MM.1S (cell line): Measurements from ENCODE around the gene LYPD3.

Experiments
- DNase-seq: peaks from one replicate; pipeline ENCODE4 v3.0.0-alpha.2; 2015
- H2AFZ ChIP-seq: fragments of 300-600 bp; sonication (generic); 2 replicates; pipeline ENCODE4 v1.6.0; 2016; ENCODE audit warnings: antibody characterized with exemption, low read length
- H3F3A ChIP-seq: fragments of 300-600 bp; sonication (generic); 2 replicates; pipeline ENCODE4 v1.6.1; 2016; ENCODE audit warnings: mild to moderate bottlenecking, antibody characterized with exemption, low read length, moderate library complexity, mixed read lengths; ENCODE audit not compliant: insufficient read depth
- H3K27ac ChIP-seq: fragments of 300-600 bp; sonication (generic); 2 replicates; pipeline ENCODE4 v1.5.1; 2016; ENCODE audit warnings: mild to moderate bottlenecking, low read length
- H3K27me3 ChIP-seq: fragments of 300-600 bp; sonication (generic); replicated peaks from 2 replicates; pipeline ENCODE4 v1.6.0; 2016; ENCODE audit warnings: low read length; ENCODE audit not compliant: insufficient read depth
- H3K36me3 ChIP-seq: fragments of 300-600 bp; sonication (generic); replicated peaks from 2 replicates; pipeline ENCODE4 v1.6.1; 2016; ENCODE audit warnings: mild to moderate bottlenecking, low read length, mixed read lengths; ENCODE audit not compliant: insufficient read depth
- H3K4me1 ChIP-seq: fragments of 300-600 bp; sonication (generic); 2 replicates; pipeline ENCODE4 v1.6.1; 2016; ENCODE audit warnings: low read length, mixed read lengths
- H3K4me2 ChIP-seq: fragments of 300-600 bp; sonication (generic); 2 replicates; pipeline ENCODE4 v1.6.0; 2016; ENCODE audit warnings: low read depth, low read length
- H3K4me3 ChIP-seq: fragments of 300-600 bp; sonication (generic); 2 replicates; pipeline ENCODE4 v1.5.1; 2016; ENCODE audit warnings: low read length, mixed read lengths
- H3K79me2 ChIP-seq: fragments of 300-600 bp; sonication (generic); 2 replicates; pipeline ENCODE4 v1.6.1; 2016; ENCODE audit warnings: mixed run types, low read length, mixed read lengths
- H3K9ac ChIP-seq: fragments of 300-600 bp; sonication (generic); 2 replicates; pipeline ENCODE4 v1.6.1; 2016; ENCODE audit warnings: low read length, mixed read lengths
- H3K9me2 ChIP-seq: fragments of 300-600 bp; sonication (generic); replicated peaks from 2 replicates; pipeline ENCODE4 v1.6.1; 2016; ENCODE audit warnings: mild to moderate bottlenecking, low read length, mixed read lengths; ENCODE audit not compliant: insufficient read depth
- H3K9me3 ChIP-seq: fragments of 300-600 bp; sonication (generic); replicated peaks from 2 replicates; pipeline ENCODE4 v1.6.1; 2016; ENCODE audit warnings: mild to moderate bottlenecking, low read length, mixed read lengths; ENCODE audit not compliant: insufficient read depth
- H4K20me1 ChIP-seq: fragments of 300-600 bp; sonication (generic); 2 replicates; pipeline ENCODE4 v1.6.1; 2016; ENCODE audit warnings: mild to moderate bottlenecking, low read length, moderate library complexity, mixed read lengths; ENCODE audit not compliant: insufficient read depth
- EZH2 ChIP-seq: fragments of 300-600 bp; sonication (generic); optimal IDR thresholded peaks from 2 replicates; pipeline ENCODE3; 2017; ENCODE audit warnings: low read depth, mild to moderate bottlenecking, antibody characterized with exemption, low read length, mixed read lengths
- EZH2phosphoT487 ChIP-seq: fragments of 300-600 bp; sonication (generic); IDR thresholded peaks from 2 replicates; pipeline ENCODE4 v1.6.1; 2018; ENCODE audit warnings: antibody characterized with exemption, low read length
- TF ChIP-seq, protein P1 (sequence below): fragments of 300-600 bp; sonication (generic); IDR thresholded peaks from 2 replicates; pipeline ENCODE4 v1.5.1; 2016; ENCODE audit warnings: antibody characterized with exemption, low read length, mixed read lengths

LYPD3 gene

DNA sequence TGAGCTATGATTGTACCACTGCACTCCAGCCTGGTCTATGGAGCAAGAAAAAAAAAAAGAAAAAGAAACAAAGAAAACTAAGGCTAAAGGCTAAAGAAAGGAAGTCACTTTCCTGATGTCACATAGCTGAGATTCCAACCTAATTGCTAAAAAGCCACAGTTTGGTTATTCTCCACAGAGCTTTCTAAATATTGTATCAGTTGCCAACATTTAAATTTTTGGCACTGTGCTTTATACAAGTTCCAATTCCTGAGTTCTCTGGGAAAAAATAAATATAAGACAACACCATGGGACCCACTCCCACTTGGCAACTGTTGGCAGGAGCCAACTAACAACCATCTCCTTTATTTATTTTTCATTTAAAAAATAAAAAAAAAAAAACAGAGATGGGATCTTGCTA is 11.2 kb upstream of the LYPD3 start:
- no peak overlapping the region for H3K27ac ChIP-seq
- TF ChIP-seq, protein P1, sequence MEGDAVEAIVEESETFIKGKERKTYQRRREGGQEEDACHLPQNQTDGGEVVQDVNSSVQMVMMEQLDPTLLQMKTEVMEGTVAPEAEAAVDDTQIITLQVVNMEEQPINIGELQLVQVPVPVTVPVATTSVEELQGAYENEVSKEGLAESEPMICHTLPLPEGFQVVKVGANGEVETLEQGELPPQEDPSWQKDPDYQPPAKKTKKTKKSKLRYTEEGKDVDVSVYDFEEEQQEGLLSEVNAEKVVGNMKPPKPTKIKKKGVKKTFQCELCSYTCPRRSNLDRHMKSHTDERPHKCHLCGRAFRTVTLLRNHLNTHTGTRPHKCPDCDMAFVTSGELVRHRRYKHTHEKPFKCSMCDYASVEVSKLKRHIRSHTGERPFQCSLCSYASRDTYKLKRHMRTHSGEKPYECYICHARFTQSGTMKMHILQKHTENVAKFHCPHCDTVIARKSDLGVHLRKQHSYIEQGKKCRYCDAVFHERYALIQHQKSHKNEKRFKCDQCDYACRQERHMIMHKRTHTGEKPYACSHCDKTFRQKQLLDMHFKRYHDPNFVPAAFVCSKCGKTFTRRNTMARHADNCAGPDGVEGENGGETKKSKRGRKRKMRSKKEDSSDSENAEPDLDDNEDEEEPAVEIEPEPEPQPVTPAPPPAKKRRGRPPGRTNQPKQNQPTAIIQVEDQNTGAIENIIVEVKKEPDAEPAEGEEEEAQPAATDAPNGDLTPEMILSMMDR: no peak
- TF ChIP-seq EZH2: no peak
- TF ChIP-seq EZH2phosphoT487: no peak
- no peaks in the 10 kb centered on the region for H3K9me2 ChIP-seq
- H3F3A ChIP-seq: no peaks in the 10 kb centered on the region
- no peak overlapping the region for H3K9ac ChIP-seq
- no peak overlapping the region for H3K4me3 ChIP-seq
- H2AFZ ChIP-seq: no peak overlapping the region
- no peak overlapping the region for H3K4me2 ChIP-seq
- H3K4me1 ChIP-seq: no peaks in the 10 kb centered on the region
- H4K20me1 ChIP-seq: no peaks in the 10 kb centered on the region
- H3K36me3 ChIP-seq: no peaks in the 10 kb centered on the region
- no peaks in the 10 kb centered on the region for H3K9me3 ChIP-seq
- H3K27me3 ChIP-seq: no peaks in the 10 kb centered on the region
- H3K79me2 ChIP-seq: no peaks in the 10 kb centered on the region
- no peak for DNase-seq

DNA sequence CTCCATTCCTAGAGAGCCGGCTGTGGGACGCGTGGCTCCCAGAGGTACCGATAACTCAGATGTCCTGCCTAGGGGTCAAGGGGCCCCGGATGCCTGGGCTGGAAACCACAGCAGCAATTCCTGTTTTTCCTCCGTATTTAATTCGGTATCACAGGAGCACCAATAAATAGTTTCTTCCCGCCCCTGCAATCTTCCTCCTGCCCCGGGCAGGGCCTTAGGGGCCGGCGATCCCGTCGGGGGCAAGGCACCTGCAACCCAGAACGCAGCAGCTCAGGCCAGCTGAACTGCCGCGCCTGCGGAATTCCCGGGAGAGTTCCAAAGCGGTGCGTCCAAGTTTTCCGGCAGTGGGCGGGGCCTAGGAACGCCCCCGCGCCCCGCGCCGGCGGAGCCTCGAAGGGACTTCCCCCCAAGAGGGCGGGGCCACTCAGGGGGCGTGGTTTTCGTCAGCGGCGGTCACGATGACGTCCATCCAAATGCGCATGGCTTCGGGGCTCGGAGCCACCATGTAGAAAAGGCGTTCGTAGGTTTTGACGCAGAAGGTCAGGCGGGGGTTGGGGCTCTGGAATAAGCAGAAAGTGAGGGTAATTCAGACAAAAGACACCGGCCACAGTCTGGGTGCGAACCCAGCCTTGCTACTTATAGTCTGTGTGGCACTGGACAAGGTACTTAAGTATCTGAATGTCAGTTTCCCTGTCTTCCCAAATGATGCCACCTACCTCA is 9.7 kb upstream of the LYPD3 start:
- no peaks in the 10 kb centered on the region for H4K20me1 ChIP-seq
- no peak overlapping the region for H3K27ac ChIP-seq
- H3K4me3 ChIP-seq: peak overlapping the region; percentile 59
- H3K79me2 ChIP-seq: no peaks in the 10 kb centered on the region
- H3K9me2 ChIP-seq: no peaks in the 10 kb centered on the region
- no peaks in the 10 kb centered on the region for H3K36me3 ChIP-seq
- peak; percentile 81 for DNase-seq
- H3K4me1 ChIP-seq: no peaks in the 10 kb centered on the region
- peak overlapping the region; percentile 98 for H3K4me2 ChIP-seq
- peak overlapping the region; percentile 91 for H2AFZ ChIP-seq
- H3K9me3 ChIP-seq: no peaks in the 10 kb centered on the region
- TF ChIP-seq EZH2 (no peak), EZH2phosphoT487 (no peak)
- TF ChIP-seq, protein P1: no peak
- H3K27me3 ChIP-seq: no peaks in the 10 kb centered on the region
- H3K9ac ChIP-seq: peak overlapping the region; percentile 29; the same call in 1 of the 2 replicates
- no peaks in the 10 kb centered on the region for H3F3A ChIP-seq

DNA sequence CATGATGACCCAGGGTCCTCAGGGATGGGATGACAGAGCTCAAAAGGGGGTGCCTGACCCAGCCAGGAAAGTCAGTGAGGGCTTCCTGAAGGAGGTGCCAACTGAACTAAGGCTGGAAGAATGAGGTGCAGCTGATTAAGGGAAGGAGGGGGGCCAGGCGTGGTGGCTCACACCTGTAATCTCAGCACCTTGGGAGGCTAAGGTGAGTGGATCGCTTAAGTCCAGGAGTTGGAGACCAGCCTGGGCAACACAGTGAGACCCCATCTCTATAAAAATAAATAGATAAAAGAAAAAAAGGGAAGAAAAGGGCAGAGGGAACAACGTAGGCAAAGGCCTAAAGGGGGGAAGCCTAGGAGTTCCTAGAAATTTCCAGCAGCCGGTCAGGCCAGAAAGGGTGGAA is 9.1 kb upstream of the LYPD3 start:
- Histone ChIP-seq H3K4me1 (no peaks in the 10 kb centered on the region), H3K27ac (no peak overlapping the region), H3K36me3 (no peaks in the 10 kb centered on the region), H3K9me3 (no peaks in the 10 kb centered on the region), H3K9ac (no peak overlapping the region), H3K4me2 (no peak overlapping the region), H3F3A (no peaks in the 10 kb centered on the region), H3K4me3 (no peak overlapping the region), H3K9me2 (no peaks in the 10 kb centered on the region), H3K27me3 (no peaks in the 10 kb centered on the region), H2AFZ (no peak overlapping the region), H4K20me1 (no peaks in the 10 kb centered on the region), H3K79me2 (no peaks in the 10 kb centered on the region)
- TF ChIP-seq EZH2 (no peak), EZH2phosphoT487 (no peak)
- DNase-seq: no peak

DNA sequence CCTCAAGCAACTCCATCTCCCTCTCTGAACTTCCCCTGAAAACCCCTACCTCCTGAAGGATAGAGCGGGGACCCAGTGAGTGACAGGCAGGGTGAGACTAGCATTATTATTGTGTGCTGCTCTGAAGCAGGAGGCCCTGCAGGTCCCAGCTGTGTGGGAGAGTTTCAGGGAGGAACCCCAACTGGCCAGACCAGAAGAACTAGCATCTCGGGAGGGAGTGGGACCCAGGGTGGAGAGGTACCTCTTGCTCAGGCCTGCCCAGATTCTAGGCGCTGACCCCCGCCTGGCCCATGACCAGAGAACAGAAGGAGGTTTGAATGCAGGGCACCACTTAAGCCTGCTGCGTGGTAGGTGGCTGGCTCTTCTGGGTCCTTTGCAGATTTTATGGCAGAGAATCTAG is 5.7 kb upstream of the LYPD3 start:
- no peaks in the 10 kb centered on the region for H3K27me3 ChIP-seq
- H3K36me3 ChIP-seq: no peaks in the 10 kb centered on the region
- DNase-seq: no peak
- no peak overlapping the region for H3K27ac ChIP-seq
- H3K4me3 ChIP-seq: no peak overlapping the region
- no peak overlapping the region for H3K9ac ChIP-seq
- H3F3A ChIP-seq: no peaks in the 10 kb centered on the region
- H3K9me3 ChIP-seq: no peaks in the 10 kb centered on the region
- H3K79me2 ChIP-seq: no peaks in the 10 kb centered on the region
- H3K4me1 ChIP-seq: no peaks in the 10 kb centered on the region
- TF ChIP-seq, protein P1: no peak
- TF ChIP-seq EZH2phosphoT487 (no peak), EZH2 (no peak)
- no peak overlapping the region for H3K4me2 ChIP-seq
- no peaks in the 10 kb centered on the region for H4K20me1 ChIP-seq
- H3K9me2 ChIP-seq: no peaks in the 10 kb centered on the region
- H2AFZ ChIP-seq: no peak overlapping the region
